DOHH2 (cell line): Measurements from ENCODE around the gene C19orf81.
A peak's percentile ranks its signal among the peaks of the same experiment; 100 is the strongest.
"Not testable (repeated sequence)": the region's sequence is repeated elsewhere in the genome, so short reads cannot be mapped to it uniquely, and the experiment has no call there.

Experiments used
- H3F3A ChIP-seq: fragments of 200-600 bp; sonication (generic), shearing (Covaris generic); 2 replicates; pipeline ENCODE4 v1.6.0; 2016; ENCODE audit warnings: antibody characterized with exemption, mild to moderate bottlenecking; ENCODE audit not compliant: control insufficient read depth, insufficient read depth
- H3K27ac ChIP-seq: fragments of 200-600 bp; sonication (generic); 2 replicates; pipeline ENCODE4 v1.5.1; 2014; ENCODE audit warnings: low read depth, mild to moderate bottlenecking, low read length, moderate library complexity
- H3K27me3 ChIP-seq: fragments of 200-600 bp; sonication (generic); 2 replicates; pipeline ENCODE4 v1.6.1; 2014; ENCODE audit warnings: mild to moderate bottlenecking, low read length, mixed read lengths; ENCODE audit not compliant: control insufficient read depth
- H3K36me3 ChIP-seq: fragments of 200-600 bp; sonication (generic); 2 replicates; pipeline ENCODE4 v1.6.1; 2014; ENCODE audit warnings: mild to moderate bottlenecking, low read length, moderate library complexity, mixed read lengths; ENCODE audit not compliant: control insufficient read depth
- H3K4me1 ChIP-seq: fragments of 200-600 bp; sonication (generic); 2 replicates; pipeline ENCODE4 v1.6.1; 2014; ENCODE audit warnings: mild to moderate bottlenecking, low read length, mixed read lengths; ENCODE audit not compliant: control insufficient read depth
- H3K4me2 ChIP-seq: fragments of 200-600 bp; sonication (generic); 2 replicates; pipeline ENCODE4 v1.6.0; 2014; ENCODE audit warnings: mild to moderate bottlenecking, low read length, moderate library complexity
- H3K4me3 ChIP-seq: fragments of 200-600 bp; sonication (generic); 2 replicates; pipeline ENCODE4 v1.5.1; 2014; ENCODE audit warnings: mild to moderate bottlenecking, low read length, mixed read lengths
- H3K79me2 ChIP-seq: fragments of 200-600 bp; sonication (generic); 2 replicates; pipeline ENCODE4 v1.6.1; 2014; ENCODE audit warnings: mild to moderate bottlenecking, low read length, mixed read lengths; ENCODE audit not compliant: control insufficient read depth
- H3K9me2 ChIP-seq: fragments of 200-600 bp; sonication (generic); replicated peaks from 2 replicates; pipeline ENCODE4 v1.6.1; 2014; ENCODE audit warnings: mild to moderate bottlenecking, low read length, mixed read lengths; ENCODE audit not compliant: control insufficient read depth
- H3K9me3 ChIP-seq: fragments of 200-600 bp; sonication (generic); 2 replicates; pipeline ENCODE4 v1.6.1; 2014; ENCODE audit warnings: antibody characterized with exemption, low read length, mixed read lengths; ENCODE audit not compliant: control insufficient read depth, insufficient read depth
- H4K20me1 ChIP-seq: fragments of 200-600 bp; sonication (generic); 2 replicates; pipeline ENCODE4 v1.6.0; 2014; ENCODE audit warnings: low read depth, mild to moderate bottlenecking, antibody characterized with exemption, low read length, moderate library complexity; ENCODE audit not compliant: control insufficient read depth, insufficient read depth
- EZH2phosphoT487 ChIP-seq: fragments of 200-600 bp; sonication (generic); IDR thresholded peaks from 2 replicates; pipeline ENCODE4 v1.6.1; 2017; ENCODE audit warnings: borderline replicate concordance, mild to moderate bottlenecking, antibody characterized with exemption, low read length, moderate library complexity, mixed read lengths
- TF ChIP-seq, protein P1 (sequence below): fragments of 200-600 bp; sonication (generic); IDR thresholded peaks from one replicate; pipeline ENCODE4 v1.5.1; 2014; ENCODE audit warnings: antibody characterized with exemption, mild to moderate bottlenecking, low read depth, low read length; ENCODE audit not compliant: poor library complexity, severe bottlenecking

The C19orf81 gene

GRCh38 chr19:50607388-50607787, 41.9 kb upstream of the C19orf81 start:
- H3K79me2 ChIP-seq = no peaks in the 10 kb centered on the region
- no peak overlapping the region for H3K27ac ChIP-seq
- H3K9me3 ChIP-seq = no peaks in the 10 kb centered on the region
- peaks cover 2% of the 10 kb centered on the region; the same call in 1 of the 2 replicates for H3K27me3 ChIP-seq
- H3K4me2 ChIP-seq = peak overlapping the region; percentile 27; the same call in 1 of the 2 replicates
- H3K4me3 ChIP-seq = no peak overlapping the region
- TF ChIP-seq, protein P1, sequence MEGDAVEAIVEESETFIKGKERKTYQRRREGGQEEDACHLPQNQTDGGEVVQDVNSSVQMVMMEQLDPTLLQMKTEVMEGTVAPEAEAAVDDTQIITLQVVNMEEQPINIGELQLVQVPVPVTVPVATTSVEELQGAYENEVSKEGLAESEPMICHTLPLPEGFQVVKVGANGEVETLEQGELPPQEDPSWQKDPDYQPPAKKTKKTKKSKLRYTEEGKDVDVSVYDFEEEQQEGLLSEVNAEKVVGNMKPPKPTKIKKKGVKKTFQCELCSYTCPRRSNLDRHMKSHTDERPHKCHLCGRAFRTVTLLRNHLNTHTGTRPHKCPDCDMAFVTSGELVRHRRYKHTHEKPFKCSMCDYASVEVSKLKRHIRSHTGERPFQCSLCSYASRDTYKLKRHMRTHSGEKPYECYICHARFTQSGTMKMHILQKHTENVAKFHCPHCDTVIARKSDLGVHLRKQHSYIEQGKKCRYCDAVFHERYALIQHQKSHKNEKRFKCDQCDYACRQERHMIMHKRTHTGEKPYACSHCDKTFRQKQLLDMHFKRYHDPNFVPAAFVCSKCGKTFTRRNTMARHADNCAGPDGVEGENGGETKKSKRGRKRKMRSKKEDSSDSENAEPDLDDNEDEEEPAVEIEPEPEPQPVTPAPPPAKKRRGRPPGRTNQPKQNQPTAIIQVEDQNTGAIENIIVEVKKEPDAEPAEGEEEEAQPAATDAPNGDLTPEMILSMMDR = no peak
- no peak for TF ChIP-seq EZH2phosphoT487
- no peaks in the 10 kb centered on the region for H3F3A ChIP-seq
- H3K4me1 ChIP-seq = no peaks in the 10 kb centered on the region
- H3K36me3 ChIP-seq = no peaks in the 10 kb centered on the region
- no peaks in the 10 kb centered on the region for H3K9me2 ChIP-seq
- H4K20me1 ChIP-seq = no peaks in the 10 kb centered on the region

DNA sequence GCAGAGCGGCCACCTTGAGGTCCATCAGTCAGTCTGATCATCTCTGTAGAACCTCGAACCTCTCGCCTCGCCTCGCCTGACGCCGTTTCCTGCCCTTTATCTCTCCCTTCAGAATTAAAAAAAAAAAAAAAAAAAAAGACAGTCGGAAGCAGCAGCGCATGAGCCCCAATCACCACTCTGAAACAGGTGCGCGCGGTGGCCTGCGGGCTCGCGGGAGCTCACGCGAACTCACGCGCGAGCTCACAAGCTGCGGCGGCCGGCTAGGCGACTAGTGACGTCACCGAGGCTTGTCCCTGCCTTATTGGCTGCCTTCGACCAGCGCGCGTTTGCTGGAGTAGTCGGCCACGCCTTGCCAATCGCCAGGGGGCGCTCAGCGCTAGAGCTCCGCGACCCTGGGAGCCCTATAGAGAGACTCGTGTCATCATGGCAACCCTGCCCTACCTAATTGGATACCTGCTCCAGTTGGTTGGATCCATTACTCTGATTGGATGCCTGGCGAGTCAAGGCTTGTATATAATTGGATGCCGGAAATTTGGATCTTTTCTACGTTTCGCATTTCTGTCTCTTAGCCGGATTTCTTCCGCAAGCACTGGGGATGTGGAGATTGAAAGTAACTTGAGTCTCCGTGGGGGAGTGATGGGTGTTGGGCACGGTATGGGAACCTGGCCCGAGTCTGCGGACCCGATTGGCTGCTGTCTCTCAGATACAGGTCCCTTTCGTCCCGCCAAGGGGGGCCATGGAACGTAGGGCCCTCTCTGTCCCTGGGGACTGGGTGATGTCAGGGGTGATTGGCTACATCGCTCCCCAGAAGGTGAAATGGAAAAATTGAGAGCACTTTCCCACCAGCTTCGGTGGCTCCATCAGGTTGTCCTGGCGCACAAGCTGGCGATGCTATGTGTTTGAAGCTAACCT, 41.1 kb upstream of the C19orf81 start:
- Histone ChIP-seq H3K4me3 (no peak overlapping the region), H4K20me1 (no peaks in the 10 kb centered on the region), H3K36me3 (no peaks in the 10 kb centered on the region), H3F3A (no peaks in the 10 kb centered on the region), H3K27me3 (no peaks in the 10 kb centered on the region), H3K9me2 (no peaks in the 10 kb centered on the region), H3K9me3 (no peaks in the 10 kb centered on the region), H3K79me2 (no peaks in the 10 kb centered on the region), H3K4me2 (peak overlapping the region; percentile 27; the same call in 1 of the 2 replicates), H3K4me1 (no peaks in the 10 kb centered on the region), H3K27ac (no peak overlapping the region)
- TF ChIP-seq, protein P1 = peak; percentile 65
- no peak for TF ChIP-seq EZH2phosphoT487

- H3K9me3 ChIP-seq, H3K4me3 ChIP-seq, H3K9me2 ChIP-seq, H3K27ac ChIP-seq, H3K36me3 ChIP-seq, H3K79me2 ChIP-seq, H3F3A ChIP-seq, H3K4me2 ChIP-seq, H3K27me3 ChIP-seq, H4K20me1 ChIP-seq, H3K4me1 ChIP-seq: not testable (repeated sequence)
Measured at GRCh38 chr19:50612504-50613404, 36.5 kb upstream of the C19orf81 start.

- not testable (repeated sequence) for H3K9me2 ChIP-seq, H3K9me3 ChIP-seq, H3K4me2 ChIP-seq, H3K4me3 ChIP-seq, H4K20me1 ChIP-seq, H3K79me2 ChIP-seq, H3K27ac ChIP-seq, H3F3A ChIP-seq, H3K27me3 ChIP-seq, H3K4me1 ChIP-seq, H3K36me3 ChIP-seq
Measured at GRCh38 chr19:50618379-50618778, 30.9 kb upstream of the C19orf81 start.

- H3K27ac ChIP-seq = not testable (repeated sequence)
Measured at GRCh38 chr19:50619184-50619583, 30.1 kb upstream of the C19orf81 start.

DNA sequence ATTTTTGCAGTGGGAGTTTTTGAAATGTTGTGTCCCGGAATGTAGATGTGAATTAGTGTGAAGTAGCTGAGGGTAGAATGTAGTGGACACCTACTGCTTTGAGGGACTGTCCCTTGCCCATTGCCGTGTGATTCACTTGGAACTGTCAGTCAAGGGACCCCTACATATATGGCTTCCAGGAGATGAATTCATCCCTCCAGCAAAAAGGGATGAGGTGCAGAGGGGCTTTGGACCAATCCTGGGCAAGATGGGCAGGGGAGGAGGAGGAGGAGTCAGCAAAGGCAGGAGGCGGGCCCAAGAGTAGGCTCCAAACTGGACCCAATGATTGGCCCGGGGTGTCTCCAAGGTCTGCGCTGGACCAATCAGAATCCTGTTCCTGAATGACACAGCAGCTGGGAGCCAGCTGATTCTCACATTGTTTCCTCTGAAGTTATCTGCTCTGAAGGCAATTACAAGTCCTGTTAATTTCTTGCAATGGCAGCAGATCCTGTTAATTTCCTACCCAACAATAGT, 28.8 kb upstream of the C19orf81 start:
- H3K27me3 ChIP-seq, H3K9me2 ChIP-seq, H3K36me3 ChIP-seq, H3K4me2 ChIP-seq, H3F3A ChIP-seq, H3K27ac ChIP-seq, H3K4me1 ChIP-seq, H3K79me2 ChIP-seq, H4K20me1 ChIP-seq, H3K4me3 ChIP-seq, H3K9me3 ChIP-seq: not testable (repeated sequence)

More at GRCh38 chr19:50619184-50619583, 30.1 kb upstream of the C19orf81 start:
- not testable (repeated sequence) for H3K4me3 ChIP-seq, H3K79me2 ChIP-seq, H3K4me2 ChIP-seq, H3F3A ChIP-seq, H3K36me3 ChIP-seq, H4K20me1 ChIP-seq, H3K9me3 ChIP-seq, H3K9me2 ChIP-seq, H3K27me3 ChIP-seq, H3K4me1 ChIP-seq
